ENCODE data around the gene DNAH8.
"Not testable (repeated sequence)": the region's sequence is repeated elsewhere in the genome, so short reads cannot be mapped to it uniquely, and the experiment has no call there.

The DNAH8 gene

GRCh38 chr6:38715016-38715689, at the start of gene DNAH8:
Gene DNAH8, plus strand, starts transcription at chr6:38715311. Its CDS starts 7,499 bp downstream, at chr6:38722810.
- DNase-seq: peak; percentile 48

- DNase-seq: peak; percentile 77
Measured at GRCh38 chr6:38671885-38672467, 43.1 kb upstream of the DNAH8 start.

- DNase-seq: peak; percentile 48
Measured at GRCh38 chr6:38673397-38674165, 41.5 kb upstream of the DNAH8 start.

GRCh38 chr6:38676236-38676973, 38.7 kb upstream of the DNAH8 start:
- DNase-seq: no peak

- no peak for DNase-seq
Measured at GRCh38 chr6:38676974-38677544, 38.1 kb upstream of the DNAH8 start.

- DNase-seq: no peak
Measured at GRCh38 chr6:38678178-38678760, 36.8 kb upstream of the DNAH8 start.

GRCh38 chr6:38679668-38680067, 35.4 kb upstream of the DNAH8 start:
- DNase-seq: no peak

GRCh38 chr6:38681850-38682249, 33.3 kb upstream of the DNAH8 start:
- no peak for DNase-seq

GRCh38 chr6:38684237-38684636, 30.9 kb upstream of the DNAH8 start:
- no peak for DNase-seq

GRCh38 chr6:38684904-38685303, 30.2 kb upstream of the DNAH8 start:
- no peak for DNase-seq

GRCh38 chr6:38686270-38687042, 28.7 kb upstream of the DNAH8 start:
- DNase-seq: no peak

- no peak for DNase-seq
Measured at GRCh38 chr6:38687043-38687353, 28.1 kb upstream of the DNAH8 start.

- DNase-seq: no peak
Measured at GRCh38 chr6:38687549-38687948, 27.6 kb upstream of the DNAH8 start.

- DNase-seq: no peak
Measured at GRCh38 chr6:38688579-38689087, 26.5 kb upstream of the DNAH8 start.

- no peak for DNase-seq
Measured at GRCh38 chr6:38695227-38695900, 19.7 kb upstream of the DNAH8 start.

GRCh38 chr6:38695933-38696332, 19.2 kb upstream of the DNAH8 start:
- DNase-seq: peak; percentile 25

GRCh38 chr6:38696345-38696744, 18.8 kb upstream of the DNAH8 start:
- no peak for DNase-seq

GRCh38 chr6:38697846-38698245, 17.3 kb upstream of the DNAH8 start:
- DNase-seq: no peak

- DNase-seq: not testable (repeated sequence)
Measured at GRCh38 chr6:38699702-38700101, 15.4 kb upstream of the DNAH8 start.

GRCh38 chr6:38701551-38701950, 13.6 kb upstream of the DNAH8 start:
- DNase-seq: no peak

Measured in activated CD4-positive, alpha-beta T cell treated with anti-CD3 and anti-CD28 coated beads, Interleukin-2, Interleukin-6, amounts not matched to agents 100 ng/mL and 50 ng/mL, durations not matched to agents 16 hours and 8 hours (primary cell).